Upper lobe of left lung (tissue), 4 donors: ENCODE results near the gene MESD.

Experiments used
- CTCF ChIP-seq, 6 experiments: fragments of 450-650 bp in 4 of 6; fragments of 200-600 bp in 2 of 6; sonication (generic) in 2 of 6; IDR thresholded peaks; one replicate each; pipeline ENCODE4 v1.5.1; 2016 to 2019; ENCODE audit warnings: antibody characterized with exemption in 6 of 6
- POLR2A ChIP-seq, 4 donors: fragments of 450-650 bp; IDR thresholded peaks; one replicate each; pipeline ENCODE4 v1.5.1; 2016 to 2017; ENCODE audit warnings: antibody characterized with exemption in 4 of 4, mild to moderate bottlenecking in 2 of 4

- no peak for TF ChIP-seq CTCF (IDR thresholded peaks at IDR 0.05)
- no peak for TF ChIP-seq POLR2A (IDR thresholded peaks at IDR 0.05)
These were observed 83.4 kb downstream of the MESD start for GRCh38 chr15:80906159-80906766.
